Midbrain (tissue), 1 donor: ENCODE data around the gene ARAP2.

Experiments
- DNase-seq: peaks from one replicate; lab custom pipeline; 2025; lab: John Stamatoyannopoulos, UW

Gene ARAP2

DNA sequence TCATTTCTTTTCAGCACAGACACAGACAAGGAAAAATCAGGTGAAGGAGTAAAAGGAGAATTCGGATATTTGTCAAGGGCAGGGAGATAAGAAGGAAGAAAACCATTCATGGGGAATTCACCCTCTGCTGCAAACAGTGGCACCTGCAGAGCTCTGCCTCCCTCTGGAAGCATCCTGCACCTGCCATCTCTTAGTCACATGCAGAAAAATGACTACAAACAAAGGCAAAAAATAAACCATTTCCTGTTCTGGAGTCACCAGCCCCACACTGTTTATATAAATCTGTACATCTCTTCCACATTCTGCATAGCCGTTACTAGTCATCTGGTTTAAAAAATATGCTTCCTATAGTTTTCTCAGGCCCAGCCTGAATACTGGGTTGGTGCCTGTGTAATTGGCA is 205.3 kb downstream of the ARAP2 start:
- no peak for DNase-seq

DNA sequence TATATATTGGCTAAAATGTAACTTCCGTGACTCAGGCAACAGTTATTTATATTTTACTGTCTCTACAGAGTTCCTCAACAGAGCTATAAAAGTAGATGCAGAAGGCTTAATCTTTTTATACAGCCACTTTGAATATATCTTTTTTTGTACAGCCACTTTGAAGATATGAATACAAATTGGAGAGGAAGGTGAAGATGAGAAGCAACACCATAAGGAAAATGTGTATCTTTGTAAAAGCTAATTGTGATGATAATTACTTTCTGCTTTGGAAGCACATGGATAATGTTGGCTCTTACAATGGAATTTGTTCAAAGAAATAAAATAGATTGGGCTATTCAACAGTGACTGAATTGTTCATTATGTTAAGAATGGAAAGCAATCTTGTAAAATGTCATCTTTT is 205.8 kb downstream of the ARAP2 start:
- no peak for DNase-seq

DNA sequence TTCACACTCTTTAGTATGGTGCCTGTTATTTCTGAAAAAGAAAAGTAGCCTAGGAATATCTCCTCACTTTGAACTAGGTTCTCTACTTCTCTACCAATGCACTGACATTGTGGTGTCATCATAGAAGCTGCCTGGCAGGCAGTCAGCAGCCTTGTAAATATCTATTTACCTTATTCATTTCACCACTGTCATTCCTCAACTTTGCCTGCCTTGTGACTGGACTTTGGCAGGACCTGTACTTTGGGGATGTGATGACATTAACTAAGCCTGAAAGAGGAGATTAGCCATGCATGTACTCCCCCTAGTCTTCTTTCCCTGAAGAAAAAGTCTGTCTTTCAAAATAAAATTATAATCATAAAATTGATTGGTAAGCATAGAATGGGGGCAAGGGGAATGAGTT is 207.2 kb downstream of the ARAP2 start:
- DNase-seq = no peak

DNA sequence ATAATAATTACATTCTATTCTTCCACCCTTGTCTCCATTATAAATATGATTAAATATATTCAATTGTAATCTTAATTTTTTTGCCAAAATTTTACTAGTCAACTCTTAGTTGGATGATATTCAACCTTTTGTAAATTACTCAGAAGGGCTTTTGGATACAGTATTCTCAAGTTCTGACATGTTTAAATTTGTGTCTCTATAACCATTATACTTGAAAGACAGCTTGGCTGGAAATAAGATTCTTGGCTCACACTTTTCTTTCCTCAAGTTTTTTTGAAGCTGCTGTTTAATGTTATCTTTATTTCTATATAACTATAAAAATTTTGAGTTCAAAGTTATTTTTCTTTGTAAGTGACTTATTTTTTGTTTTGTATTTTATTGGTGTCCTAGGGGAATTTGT is 214.4 kb downstream of the ARAP2 start:
- DNase-seq = no peak

DNA sequence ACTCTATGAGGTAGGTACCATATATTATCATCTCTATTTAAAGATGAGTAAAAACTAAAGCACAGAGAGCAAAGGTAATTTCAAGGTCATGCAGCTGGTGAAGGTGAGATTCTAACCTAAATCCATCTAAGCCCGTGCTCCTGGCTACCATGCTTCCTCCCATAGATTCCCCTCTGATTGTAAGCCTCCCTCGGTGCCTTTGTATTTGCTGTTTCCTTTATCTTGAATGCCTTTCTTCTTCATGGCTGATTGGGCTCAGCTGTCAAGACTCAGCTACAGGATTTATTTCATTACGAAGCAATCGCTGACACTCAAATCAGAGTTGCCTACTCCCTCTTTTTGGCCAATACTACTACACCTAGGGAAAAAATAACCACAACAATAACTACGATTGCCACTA is 217.1 kb downstream of the ARAP2 start:
- DNase-seq = no peak

DNA sequence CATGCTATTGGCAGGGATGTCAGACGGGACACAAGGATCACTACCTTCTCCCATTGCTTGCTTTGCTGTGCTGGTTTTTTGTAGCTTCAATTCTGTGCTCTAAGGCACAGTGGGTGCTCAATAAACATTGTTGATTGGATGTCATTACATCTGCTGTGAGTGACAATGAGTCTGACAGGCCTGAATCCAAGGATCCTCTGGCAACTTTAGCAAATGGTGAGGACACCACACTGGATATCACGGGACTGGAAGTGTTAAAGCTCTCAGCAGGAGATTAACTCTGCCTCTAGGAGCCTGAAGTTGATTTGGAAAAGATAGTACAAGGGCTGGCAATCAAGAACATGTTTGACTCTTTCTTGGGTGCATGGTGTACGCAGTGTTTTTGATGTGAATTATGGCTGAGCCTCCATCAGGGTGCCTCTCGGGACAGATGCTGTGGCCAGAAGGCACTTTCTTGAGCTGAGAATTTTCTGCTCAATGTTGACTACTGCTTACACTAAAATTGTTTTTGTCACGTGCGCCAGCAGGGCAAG is 217.9 kb downstream of the ARAP2 start:
- no peak for DNase-seq

DNA sequence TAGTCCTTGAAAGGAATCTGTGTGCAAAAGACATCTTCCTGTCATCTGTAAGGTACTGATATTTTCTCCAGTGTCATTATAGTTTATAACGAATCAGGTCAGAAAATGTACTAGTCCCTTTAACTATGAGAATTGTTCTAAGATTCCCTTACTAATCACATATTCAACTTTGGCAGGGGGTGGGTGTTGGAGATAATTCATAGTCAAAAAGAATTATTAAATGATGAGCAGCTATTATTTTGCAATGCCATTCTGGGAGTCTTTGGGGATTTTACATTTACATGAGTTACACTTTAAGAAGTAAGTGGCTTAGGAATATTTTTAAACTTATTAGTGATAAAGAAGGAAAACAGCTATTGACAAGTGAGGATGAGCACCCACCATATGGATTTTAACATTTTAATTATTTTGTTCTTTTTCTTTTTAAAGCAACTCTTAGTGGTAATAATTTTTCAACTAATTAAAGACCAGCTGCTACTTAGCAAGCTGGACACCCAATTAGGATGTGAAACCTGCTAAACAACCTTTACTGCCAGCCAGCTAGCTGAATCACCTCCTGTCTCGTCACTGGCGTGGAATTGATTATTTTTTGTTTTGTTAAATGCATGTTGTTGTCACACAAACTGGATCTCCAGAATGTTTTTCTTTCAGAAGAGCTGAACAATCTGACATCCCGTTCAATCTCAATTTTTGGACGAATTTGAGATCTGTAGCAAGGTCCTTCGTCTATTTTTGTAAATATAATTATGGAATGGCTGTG is 219.2 kb downstream of the ARAP2 start:
- no peak for DNase-seq

DNA sequence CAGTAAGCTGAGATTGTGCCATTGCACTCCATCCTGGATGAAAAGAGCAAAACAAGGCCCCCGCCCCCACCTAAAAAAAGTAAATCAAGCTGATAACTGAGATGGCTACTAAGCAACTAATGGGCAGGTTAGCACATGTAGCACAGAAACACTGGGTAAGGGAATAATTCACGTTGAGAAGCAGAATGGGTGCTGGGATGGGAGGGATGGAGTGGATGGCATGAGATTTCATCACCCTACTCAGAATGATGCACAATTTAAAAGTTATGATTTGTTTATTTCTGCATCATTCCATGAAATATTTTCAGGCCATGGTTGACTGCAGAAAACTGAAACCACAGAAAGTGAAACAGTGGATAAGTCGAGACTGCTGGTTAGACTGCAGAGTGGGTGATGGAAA is 224.0 kb downstream of the ARAP2 start:
- DNase-seq = no peak
